ENCODE results near the gene C1orf21. TPM values are rescaled to one million over a fixed set of nuclear protein-coding genes. Genes with fewer than 3 reads are reported as not detected.

C1orf21 gene
- polyA plus RNA-seq, 3 donors: 0.23 to 1.1 (median 0.28) TPM

GRCh38 chr1:184483101-184483683 is 96.4 kb downstream of the C1orf21 start:
- no peaks in the 10 kb centered on the region for H4K20me1 ChIP-seq (ENCODE audit: insufficient read depth, low read length)
- peak overlapping the region; percentile 65 for H2AFZ ChIP-seq (ENCODE audit: insufficient read depth, low read depth, low read length, poor library complexity, severe bottlenecking)
- Mint-ChIP-seq H3K36me3 (no peaks in the 10 kb centered on the region), H3K4me1 (peaks cover 28% of the 10 kb centered on the region), H3K27me3 (ENCODE audit: low read depth in 3 of 3) (no peaks in the 10 kb centered on the region), H3K4me3 (peak overlapping the region in 1 of 2 donors; percentile 47), H3K27ac (peak overlapping the region; percentile 30 to 95 (median 81)), H3K9me3 (peaks cover 0 to 2% (median 0%) of the 10 kb centered on the region in 7 donors)
- no peaks in the 10 kb centered on the region for H3K27me3 ChIP-seq (ENCODE audit: control insufficient read depth in 2 of 2, insufficient read depth in 2 of 2, low read length in 2 of 2)
- DNase-seq: peak; percentile 29 to 48 (median 34)
- TF ChIP-seq CTCF (IDR thresholded peaks at IDR 0.05): peak; percentile 40
- H3K4me2 ChIP-seq (replicated peaks; ENCODE audit: extremely low read depth, low read length, poor library complexity, severe bottlenecking): peak overlapping the region; percentile 17
- peak overlapping the region in 1 of 2 donors; percentile 47 for H3K27ac ChIP-seq (ENCODE audit: low read depth in 1 of 2, low read length in 2 of 2)
- no peaks in the 10 kb centered on the region for H3K79me2 ChIP-seq (ENCODE audit: insufficient read depth, low read length)
- H3K36me3 ChIP-seq (replicated peaks in 1 of 2; ENCODE audit: control insufficient read depth in 1 of 2, insufficient read depth in 2 of 2, low read length in 2 of 2): peaks cover 0 to 4% of the 10 kb centered on the region in 2 donors
- H3K4me1 ChIP-seq (ENCODE audit: control insufficient read depth in 1 of 2, insufficient read depth in 2 of 2, low read length in 2 of 2): peaks cover 11 to 20% of the 10 kb centered on the region in 2 donors
- no peak overlapping the region for H3K4me3 ChIP-seq (replicated peaks in 1 of 3; ENCODE audit: low read depth in 2 of 3, low read length in 3 of 3)
- no peaks in the 10 kb centered on the region for H3K9me3 ChIP-seq (replicated peaks in 1 of 2; ENCODE audit: control insufficient read depth in 1 of 2, insufficient read depth in 1 of 2, low read length in 2 of 2)
- WGBS (ENCODE audit: insufficient coverage): no CpG with 5 or more reads among the region's 3 CpGs
- no peak overlapping the region for H3K9ac ChIP-seq (ENCODE audit: insufficient read depth, low read length, poor library complexity, severe bottlenecking)
- intact Hi-C loops (cut with micrococcal nuclease): no loop called here

- no peak for TF ChIP-seq CTCF (IDR thresholded peaks at IDR 0.05)
- no peak overlapping the region for H3K9ac ChIP-seq (ENCODE audit: insufficient read depth, low read length, poor library complexity, severe bottlenecking)
- Mint-ChIP-seq H3K4me1 (peaks cover 30% of the 10 kb centered on the region), H3K27ac (peak overlapping the region in 1 of 7 donors; percentile 69), H3K4me3 (no peak overlapping the region), H3K27me3 (ENCODE audit: low read depth in 3 of 3) (no peaks in the 10 kb centered on the region), H3K36me3 (no peaks in the 10 kb centered on the region), H3K9me3 (no peaks in the 10 kb centered on the region)
- intact Hi-C loops (cut with micrococcal nuclease): no loop called here
- no peaks in the 10 kb centered on the region for H3K79me2 ChIP-seq (ENCODE audit: insufficient read depth, low read length)
- no peaks in the 10 kb centered on the region for H3K27me3 ChIP-seq (ENCODE audit: control insufficient read depth in 2 of 2, insufficient read depth in 2 of 2, low read length in 2 of 2)
- no peaks in the 10 kb centered on the region for H3K36me3 ChIP-seq (replicated peaks in 1 of 2; ENCODE audit: control insufficient read depth in 1 of 2, insufficient read depth in 2 of 2, low read length in 2 of 2)
- DNase-seq: no peak
- 59% methylated on average over 5 of the region's 9 CpGs for WGBS (ENCODE audit: insufficient coverage)
- H2AFZ ChIP-seq (ENCODE audit: insufficient read depth, low read depth, low read length, poor library complexity, severe bottlenecking): no peak overlapping the region
- no peak overlapping the region for H3K4me3 ChIP-seq (replicated peaks in 1 of 3; ENCODE audit: low read depth in 2 of 3, low read length in 3 of 3)
- H3K27ac ChIP-seq (ENCODE audit: low read depth in 1 of 2, low read length in 2 of 2): no peak overlapping the region
- no peaks in the 10 kb centered on the region for H4K20me1 ChIP-seq (ENCODE audit: insufficient read depth, low read length)
- H3K4me2 ChIP-seq (replicated peaks; ENCODE audit: extremely low read depth, low read length, poor library complexity, severe bottlenecking): no peak overlapping the region
- peaks cover 11 to 23% of the 10 kb centered on the region in 2 donors for H3K4me1 ChIP-seq (ENCODE audit: control insufficient read depth in 1 of 2, insufficient read depth in 2 of 2, low read length in 2 of 2)
- no peaks in the 10 kb centered on the region for H3K9me3 ChIP-seq (replicated peaks in 1 of 2; ENCODE audit: control insufficient read depth in 1 of 2, insufficient read depth in 1 of 2, low read length in 2 of 2)
Measured at GRCh38 chr1:184485751-184486723, 99.2 kb downstream of the C1orf21 start.
